ENCODE measurements around the gene SEZ6. TPM values are rescaled to one million over a fixed set of nuclear protein-coding genes. Genes with fewer than 3 reads are reported as not detected.

Gene SEZ6
- total and polyA plus RNA-seq, 4 donors, result 0.07 to 0.54 (median 0.18) TPM; not detected in 1

GRCh38 chr17:29051194-29051593 is 45.4 kb upstream of the SEZ6 start:
- H3K9me3 ChIP-seq (ENCODE audit: control insufficient read depth in 4 of 4, insufficient read depth in 3 of 4, low read length in 3 of 4), result no peaks in the 10 kb centered on the region
- ATAC-seq (ENCODE audit: insufficient read depth, low FRiP score) (no peak), DNase-seq (no peak)
- H3K4me3 ChIP-seq, result no peak overlapping the region
- H3K27me3 ChIP-seq (ENCODE audit: control insufficient read depth in 3 of 3, insufficient read depth in 3 of 3, low read length in 2 of 3), result peaks cover 0 to 2% (median 0%) of the 10 kb centered on the region in 3 donors
- no peak overlapping the region for H3K27ac ChIP-seq (ENCODE audit: low read depth in 1 of 2, low read length in 1 of 2)
- no peak overlapping the region for H3K9ac ChIP-seq (ENCODE audit: insufficient read depth in 1 of 2, low read length in 2 of 2)
- TF ChIP-seq CTCF (IDR thresholded peaks at IDR 0.05; ENCODE audit: control extremely low read depth, extremely low read depth), result no peak
- 86 to 90% methylated on average over 12 of the region's 12 CpGs for WGBS, 2 donors
- H3K4me1 ChIP-seq (ENCODE audit: control insufficient read depth in 5 of 5, insufficient read depth in 5 of 5, low read length in 5 of 5), result no peaks in the 10 kb centered on the region
- no peaks in the 10 kb centered on the region for H3K36me3 ChIP-seq (ENCODE audit: control insufficient read depth in 4 of 4, insufficient read depth in 4 of 4, low read length in 4 of 4)

- no peak for ATAC-seq (ENCODE audit: insufficient read depth, low FRiP score)
- WGBS, 2 donors, result 89 to 93% methylated on average over 5 of the region's 5 CpGs
These were observed 44.3 kb upstream of the SEZ6 start for GRCh38 chr17:29050176-29050575.

GRCh38 chr17:29049541-29050145 is 43.8 kb upstream of the SEZ6 start:
- ATAC-seq (ENCODE audit: insufficient read depth, low FRiP score) (no peak), DNase-seq (no peak)
- Histone ChIP-seq H3K4me1 (ENCODE audit: control insufficient read depth in 5 of 5, insufficient read depth in 5 of 5, low read length in 5 of 5) (no peaks in the 10 kb centered on the region), H3K27me3 (ENCODE audit: control insufficient read depth in 3 of 3, insufficient read depth in 3 of 3, low read length in 2 of 3) (peaks cover 0 to 2% (median 0%) of the 10 kb centered on the region in 3 donors), H3K9me3 (ENCODE audit: control insufficient read depth in 4 of 4, insufficient read depth in 3 of 4, low read length in 3 of 4) (no peaks in the 10 kb centered on the region), H3K36me3 (ENCODE audit: control insufficient read depth in 4 of 4, insufficient read depth in 4 of 4, low read length in 4 of 4) (no peaks in the 10 kb centered on the region), H3K9ac (ENCODE audit: insufficient read depth in 1 of 2, low read length in 2 of 2) (no peak overlapping the region), H3K4me3 (no peak overlapping the region), H3K27ac (ENCODE audit: low read depth in 1 of 2, low read length in 1 of 2) (no peak overlapping the region)
- no peak for TF ChIP-seq CTCF (IDR thresholded peaks at IDR 0.05; ENCODE audit: control extremely low read depth, extremely low read depth)
- WGBS, 2 donors, result 86 to 93% methylated on average over 11 of the region's 11 CpGs

More at GRCh38 chr17:29050176-29050575, 44.3 kb upstream of the SEZ6 start:
- TF ChIP-seq CTCF (IDR thresholded peaks at IDR 0.05; ENCODE audit: control extremely low read depth, extremely low read depth), result no peak
- Histone ChIP-seq H3K4me3 (no peak overlapping the region), H3K9me3 (ENCODE audit: control insufficient read depth in 4 of 4, insufficient read depth in 3 of 4, low read length in 3 of 4) (no peaks in the 10 kb centered on the region), H3K36me3 (ENCODE audit: control insufficient read depth in 4 of 4, insufficient read depth in 4 of 4, low read length in 4 of 4) (no peaks in the 10 kb centered on the region), H3K27me3 (ENCODE audit: control insufficient read depth in 3 of 3, insufficient read depth in 3 of 3, low read length in 2 of 3) (peaks cover 0 to 2% (median 0%) of the 10 kb centered on the region in 3 donors), H3K27ac (ENCODE audit: low read depth in 1 of 2, low read length in 1 of 2) (no peak overlapping the region), H3K4me1 (ENCODE audit: control insufficient read depth in 5 of 5, insufficient read depth in 5 of 5, low read length in 5 of 5) (no peaks in the 10 kb centered on the region), H3K9ac (ENCODE audit: insufficient read depth in 1 of 2, low read length in 2 of 2) (no peak overlapping the region)
- no peak for DNase-seq

All from lung (tissue), 12 donors.